Measurements from ENCODE around the gene TCP11.

TCP11 gene

GRCh38 chr6:35077713-35078105 is 63.4 kb downstream of the TCP11 start:
- Histone ChIP-seq H3K9me3 (replicated peaks; ENCODE audit: low read length) (no peaks in the 10 kb centered on the region), H3K4me1 (ENCODE audit: control insufficient read depth, insufficient read depth, low read length) (no peaks in the 10 kb centered on the region), H3K27me3 (ENCODE audit: control insufficient read depth, insufficient read depth, low read length) (no peaks in the 10 kb centered on the region)

GRCh38 chr6:35076997-35077712 is 64.0 kb downstream of the TCP11 start:
- Histone ChIP-seq H3K36me3 (ENCODE audit: insufficient read depth, low read length) (no peaks in the 10 kb centered on the region), H3K4me2 (ENCODE audit: low read length) (no peak overlapping the region), H3K9me3 (replicated peaks; ENCODE audit: low read length) (no peaks in the 10 kb centered on the region), H3K27me3 (ENCODE audit: control insufficient read depth, insufficient read depth, low read length) (no peaks in the 10 kb centered on the region), H3K9ac (ENCODE audit: low read depth, low read length) (no peak overlapping the region), H3K4me3 (ENCODE audit: low read length) (no peak overlapping the region), H3K4me1 (ENCODE audit: control insufficient read depth, insufficient read depth, low read length) (no peaks in the 10 kb centered on the region)

More at GRCh38 chr6:35077713-35078105, 63.4 kb downstream of the TCP11 start:
- no peaks in the 10 kb centered on the region for H3K36me3 ChIP-seq (ENCODE audit: insufficient read depth, low read length)
- no peak overlapping the region for H3K4me2 ChIP-seq (ENCODE audit: low read length)
- no peak overlapping the region for H3K9ac ChIP-seq (ENCODE audit: low read depth, low read length)
- H3K4me3 ChIP-seq (ENCODE audit: low read length): no peak overlapping the region

GRCh38 chr6:35073766-35074471 is 67.2 kb downstream of the TCP11 start:
- Histone ChIP-seq H3K9me3 (replicated peaks; ENCODE audit: low read length) (no peaks in the 10 kb centered on the region), H3K9ac (ENCODE audit: low read depth, low read length) (no peak overlapping the region), H3K27me3 (ENCODE audit: control insufficient read depth, insufficient read depth, low read length) (no peaks in the 10 kb centered on the region), H3K36me3 (ENCODE audit: insufficient read depth, low read length) (no peaks in the 10 kb centered on the region), H3K4me3 (ENCODE audit: low read length) (no peak overlapping the region), H3K4me2 (ENCODE audit: low read length) (no peak overlapping the region), H3K4me1 (ENCODE audit: control insufficient read depth, insufficient read depth, low read length) (no peaks in the 10 kb centered on the region)

- Histone ChIP-seq H3K36me3 (ENCODE audit: insufficient read depth, low read length) (no peaks in the 10 kb centered on the region), H3K4me1 (ENCODE audit: control insufficient read depth, insufficient read depth, low read length) (no peaks in the 10 kb centered on the region), H3K4me3 (ENCODE audit: low read length) (no peak overlapping the region), H3K4me2 (ENCODE audit: low read length) (no peak overlapping the region), H3K9ac (ENCODE audit: low read depth, low read length) (no peak overlapping the region), H3K9me3 (replicated peaks; ENCODE audit: low read length) (no peaks in the 10 kb centered on the region), H3K27me3 (ENCODE audit: control insufficient read depth, insufficient read depth, low read length) (no peaks in the 10 kb centered on the region)
Measured at GRCh38 chr6:35073211-35073610, 67.9 kb downstream of the TCP11 start.

- H3K4me3 ChIP-seq (ENCODE audit: low read length): no peak overlapping the region
- no peaks in the 10 kb centered on the region for H3K27me3 ChIP-seq (ENCODE audit: control insufficient read depth, insufficient read depth, low read length)
- H3K9ac ChIP-seq (ENCODE audit: low read depth, low read length): no peak overlapping the region
- no peak overlapping the region for H3K4me2 ChIP-seq (ENCODE audit: low read length)
- no peaks in the 10 kb centered on the region for H3K4me1 ChIP-seq (ENCODE audit: control insufficient read depth, insufficient read depth, low read length)
- no peaks in the 10 kb centered on the region for H3K36me3 ChIP-seq (ENCODE audit: insufficient read depth, low read length)
- no peaks in the 10 kb centered on the region for H3K9me3 ChIP-seq (replicated peaks; ENCODE audit: low read length)
Measured at GRCh38 chr6:35072698-35073055, 68.5 kb downstream of the TCP11 start.

GRCh38 chr6:35072051-35072697 is 69.0 kb downstream of the TCP11 start:
- H3K9ac ChIP-seq (ENCODE audit: low read depth, low read length): no peak overlapping the region
- no peak overlapping the region for H3K4me3 ChIP-seq (ENCODE audit: low read length)
- no peaks in the 10 kb centered on the region for H3K27me3 ChIP-seq (ENCODE audit: control insufficient read depth, insufficient read depth, low read length)
- H3K9me3 ChIP-seq (replicated peaks; ENCODE audit: low read length): no peaks in the 10 kb centered on the region
- H3K4me2 ChIP-seq (ENCODE audit: low read length): no peak overlapping the region
- H3K4me1 ChIP-seq (ENCODE audit: control insufficient read depth, insufficient read depth, low read length): no peaks in the 10 kb centered on the region
- H3K36me3 ChIP-seq (ENCODE audit: insufficient read depth, low read length): no peaks in the 10 kb centered on the region

- Histone ChIP-seq H3K36me3 (ENCODE audit: insufficient read depth, low read length) (no peaks in the 10 kb centered on the region), H3K4me2 (ENCODE audit: low read length) (no peak overlapping the region), H3K9ac (ENCODE audit: low read depth, low read length) (no peak overlapping the region), H3K4me3 (ENCODE audit: low read length) (no peak overlapping the region), H3K4me1 (ENCODE audit: control insufficient read depth, insufficient read depth, low read length) (no peaks in the 10 kb centered on the region), H3K9me3 (replicated peaks; ENCODE audit: low read length) (no peaks in the 10 kb centered on the region), H3K27me3 (ENCODE audit: control insufficient read depth, insufficient read depth, low read length) (no peaks in the 10 kb centered on the region)
Measured at GRCh38 chr6:35071347-35071994, 69.7 kb downstream of the TCP11 start.

- no peaks in the 10 kb centered on the region for H3K36me3 ChIP-seq (ENCODE audit: insufficient read depth, low read length)
- H3K9me3 ChIP-seq (replicated peaks; ENCODE audit: low read length): no peaks in the 10 kb centered on the region
- H3K27me3 ChIP-seq (ENCODE audit: control insufficient read depth, insufficient read depth, low read length): no peaks in the 10 kb centered on the region
- no peaks in the 10 kb centered on the region for H3K4me1 ChIP-seq (ENCODE audit: control insufficient read depth, insufficient read depth, low read length)
- H3K4me3 ChIP-seq (ENCODE audit: low read length): no peak overlapping the region
- H3K4me2 ChIP-seq (ENCODE audit: low read length): no peak overlapping the region
- H3K9ac ChIP-seq (ENCODE audit: low read depth, low read length): no peak overlapping the region
Measured at GRCh38 chr6:35070111-35070510, 71.0 kb downstream of the TCP11 start.

GRCh38 chr6:35069262-35069661 is 71.9 kb downstream of the TCP11 start:
- Histone ChIP-seq H3K4me3 (ENCODE audit: low read length) (no peak overlapping the region), H3K27me3 (ENCODE audit: control insufficient read depth, insufficient read depth, low read length) (no peaks in the 10 kb centered on the region), H3K36me3 (ENCODE audit: insufficient read depth, low read length) (no peaks in the 10 kb centered on the region), H3K9ac (ENCODE audit: low read depth, low read length) (no peak overlapping the region), H3K4me1 (ENCODE audit: control insufficient read depth, insufficient read depth, low read length) (no peaks in the 10 kb centered on the region), H3K9me3 (replicated peaks; ENCODE audit: low read length) (no peaks in the 10 kb centered on the region), H3K4me2 (ENCODE audit: low read length) (no peak overlapping the region)

- Histone ChIP-seq H3K4me2 (ENCODE audit: low read length) (no peak overlapping the region), H3K36me3 (ENCODE audit: insufficient read depth, low read length) (no peaks in the 10 kb centered on the region), H3K4me1 (ENCODE audit: control insufficient read depth, insufficient read depth, low read length) (no peaks in the 10 kb centered on the region), H3K9ac (ENCODE audit: low read depth, low read length) (no peak overlapping the region), H3K9me3 (replicated peaks; ENCODE audit: low read length) (no peaks in the 10 kb centered on the region), H3K27me3 (ENCODE audit: control insufficient read depth, insufficient read depth, low read length) (no peaks in the 10 kb centered on the region), H3K4me3 (ENCODE audit: low read length) (no peak overlapping the region)
Measured at GRCh38 chr6:35068644-35069043, 72.5 kb downstream of the TCP11 start.

GRCh38 chr6:35068206-35068605 is 72.9 kb downstream of the TCP11 start:
- H3K4me2 ChIP-seq (ENCODE audit: low read length): no peak overlapping the region
- no peaks in the 10 kb centered on the region for H3K4me1 ChIP-seq (ENCODE audit: control insufficient read depth, insufficient read depth, low read length)
- no peak overlapping the region for H3K4me3 ChIP-seq (ENCODE audit: low read length)
- H3K9me3 ChIP-seq (replicated peaks; ENCODE audit: low read length): no peaks in the 10 kb centered on the region
- H3K9ac ChIP-seq (ENCODE audit: low read depth, low read length): no peak overlapping the region
- no peaks in the 10 kb centered on the region for H3K36me3 ChIP-seq (ENCODE audit: insufficient read depth, low read length)
- no peaks in the 10 kb centered on the region for H3K27me3 ChIP-seq (ENCODE audit: control insufficient read depth, insufficient read depth, low read length)

Measured in skeletal muscle satellite cell (primary cell).